DND-41 (cell line): ENCODE measurements around the gene SDCCAG8.

Experiments
- CTCF ChIP-seq: IDR thresholded peaks from 2 replicates; pipeline ENCODE4 v1.5.1; 2012; ENCODE audit warnings: borderline replicate concordance, low read length, moderate library complexity, mild to moderate bottlenecking; ENCODE audit not compliant: poor library complexity, severe bottlenecking; ENCODE audit errors: extremely low read depth
- EZH2 ChIP-seq: IDR thresholded peaks from 3 replicates; pipeline ENCODE4 v1.6.1; 2012; ENCODE audit warnings: borderline replicate concordance, low read depth, mild to moderate bottlenecking, moderate library complexity, low read length, inconsistent platforms; ENCODE audit not compliant: severe bottlenecking

DNA sequence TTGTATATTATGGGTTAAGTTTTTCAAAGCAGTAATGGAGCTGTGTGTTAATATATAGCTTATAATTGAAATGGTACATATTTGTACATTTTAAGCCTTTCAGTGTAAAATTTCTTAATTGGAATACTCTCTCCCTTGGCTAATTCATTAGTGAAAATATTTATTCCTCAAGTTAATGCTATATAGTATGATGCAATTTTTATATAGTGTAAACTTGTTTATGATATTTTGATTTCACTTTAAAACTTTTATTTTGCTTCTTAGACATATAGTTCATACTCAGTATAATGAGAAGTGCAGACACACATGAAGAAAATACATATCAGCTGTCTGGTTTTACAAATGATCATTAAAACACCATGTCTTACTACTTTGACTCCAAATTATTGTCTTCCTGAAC is 140.6 kb downstream of the SDCCAG8 start:
- TF ChIP-seq EZH2: no peak
- no peak for TF ChIP-seq CTCF
